Measurements from ENCODE around the gene KCNJ15.
A peak's percentile ranks its signal among the peaks of the same experiment; 100 is the strongest.

KCNJ15 gene

DNA sequence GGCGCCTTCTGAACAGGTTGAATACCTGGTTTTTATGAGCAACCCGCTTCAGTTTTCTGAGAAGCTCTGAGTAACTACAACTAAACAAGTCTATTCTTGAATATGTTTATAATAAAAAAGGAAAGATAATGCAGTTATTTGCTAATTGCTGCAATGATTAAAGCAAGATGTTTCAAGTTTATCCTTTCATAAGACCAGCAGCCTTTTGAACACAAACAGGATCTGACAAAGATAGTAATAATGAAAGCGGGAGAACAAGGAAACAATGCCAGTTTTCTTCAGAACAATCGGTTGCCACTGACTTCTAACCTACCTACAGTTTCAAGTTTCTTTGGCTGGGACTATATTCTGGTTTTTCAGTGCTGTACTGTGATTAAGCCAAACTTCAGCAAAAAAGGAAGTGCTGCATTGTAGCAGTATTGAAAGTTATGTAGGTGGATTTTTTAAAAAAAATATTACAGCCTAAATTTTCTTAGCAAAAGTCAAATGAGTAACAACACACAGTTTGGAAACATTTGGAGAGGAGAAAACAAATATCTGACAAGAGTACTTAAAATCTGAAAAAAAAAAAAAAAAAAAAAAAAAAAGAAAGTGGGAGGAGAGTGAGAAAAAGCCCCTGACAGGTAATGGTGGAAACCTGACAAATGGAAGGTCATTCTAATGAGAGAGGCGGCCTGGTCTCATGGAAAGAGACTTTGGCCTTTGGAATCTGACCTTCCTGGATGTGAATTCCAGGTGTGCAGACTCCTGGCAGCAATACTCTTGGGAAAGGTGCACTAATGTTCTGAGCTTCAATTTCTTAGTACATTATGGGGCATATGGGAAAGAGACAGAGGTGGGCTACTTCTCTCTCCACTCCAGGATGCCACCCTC, 11.4 kb downstream of the KCNJ15 start:
- no peak for DNase-seq (ENCODE audit: low read depth in 1 of 2, low spot score in 1 of 2)

DNA sequence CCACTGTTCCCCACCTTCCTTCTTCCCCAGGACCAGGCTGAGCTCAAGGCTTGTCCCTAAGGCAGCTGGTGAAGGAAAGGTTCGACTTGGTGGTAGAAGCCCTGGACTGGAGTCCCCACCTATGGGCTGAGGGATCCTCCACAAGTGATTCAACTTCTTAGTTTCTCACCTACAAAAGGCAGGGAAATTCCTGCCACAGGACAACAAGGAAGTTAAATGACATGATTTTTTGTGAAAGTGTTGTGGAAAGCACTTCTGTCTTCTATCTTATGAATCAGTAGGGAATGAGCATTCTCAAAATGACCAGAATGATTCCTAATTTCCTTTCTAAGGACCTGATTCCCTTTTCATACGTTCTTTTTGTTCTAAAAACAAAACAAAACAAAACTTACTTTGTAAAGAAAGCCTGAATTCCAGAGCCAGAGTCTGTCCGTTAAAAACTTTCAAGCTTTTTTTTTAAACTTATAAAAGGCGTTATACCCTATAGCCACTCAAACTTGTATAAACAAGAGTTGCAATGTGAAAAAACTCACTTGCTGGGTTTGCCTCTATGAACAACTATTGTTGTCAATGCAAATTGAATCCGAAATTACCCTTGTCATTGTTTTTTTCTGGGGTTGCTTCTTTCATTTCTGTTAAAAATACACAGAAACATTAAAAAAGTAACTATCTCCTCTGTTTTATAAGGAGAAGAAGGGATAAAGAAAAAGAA, 12.2 kb downstream of the KCNJ15 start:
- no peak for DNase-seq (ENCODE audit: low read depth in 1 of 2, low spot score in 1 of 2)

DNA sequence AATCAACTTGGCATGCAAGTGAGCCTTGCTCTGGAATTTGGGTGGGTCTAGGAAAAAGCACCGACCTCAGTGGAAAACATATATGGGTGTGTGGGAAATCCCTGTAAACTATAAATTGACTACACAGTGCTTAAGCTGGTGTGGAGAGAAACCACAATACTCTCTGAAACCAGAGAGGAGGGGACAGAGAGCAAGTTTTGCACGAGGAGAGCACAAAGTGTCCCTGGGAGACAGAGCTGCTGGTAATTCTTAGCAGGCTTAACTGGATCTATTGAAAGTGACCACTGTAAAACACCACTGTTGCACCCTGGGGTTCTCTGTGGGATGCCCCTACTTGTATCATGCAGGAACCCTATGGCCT, 12.8 kb downstream of the KCNJ15 start:
- no peak for DNase-seq (ENCODE audit: low read depth in 1 of 2, low spot score in 1 of 2)

DNA sequence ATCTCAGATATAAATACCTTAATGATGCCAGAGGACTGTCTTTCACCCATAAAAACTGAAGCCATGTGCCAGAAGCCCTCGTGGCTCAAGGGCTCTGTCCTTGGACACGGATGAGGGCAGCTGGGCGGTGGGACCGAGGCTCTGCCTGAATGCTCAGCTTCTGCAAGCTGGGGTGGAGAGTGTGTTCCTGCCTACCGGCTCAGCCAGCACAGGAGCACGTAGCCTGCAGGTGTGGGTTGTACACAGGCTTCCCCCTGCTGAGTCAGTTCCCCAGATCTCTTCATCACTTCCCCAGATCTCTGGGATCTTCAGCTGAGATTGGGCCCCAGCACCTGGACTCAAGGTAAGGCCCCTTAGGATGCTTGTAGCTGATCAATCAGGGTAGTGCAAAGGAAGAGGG, 15.4 kb downstream of the KCNJ15 start:
- no peak for DNase-seq (ENCODE audit: low read depth in 1 of 2, low spot score in 1 of 2)

DNA sequence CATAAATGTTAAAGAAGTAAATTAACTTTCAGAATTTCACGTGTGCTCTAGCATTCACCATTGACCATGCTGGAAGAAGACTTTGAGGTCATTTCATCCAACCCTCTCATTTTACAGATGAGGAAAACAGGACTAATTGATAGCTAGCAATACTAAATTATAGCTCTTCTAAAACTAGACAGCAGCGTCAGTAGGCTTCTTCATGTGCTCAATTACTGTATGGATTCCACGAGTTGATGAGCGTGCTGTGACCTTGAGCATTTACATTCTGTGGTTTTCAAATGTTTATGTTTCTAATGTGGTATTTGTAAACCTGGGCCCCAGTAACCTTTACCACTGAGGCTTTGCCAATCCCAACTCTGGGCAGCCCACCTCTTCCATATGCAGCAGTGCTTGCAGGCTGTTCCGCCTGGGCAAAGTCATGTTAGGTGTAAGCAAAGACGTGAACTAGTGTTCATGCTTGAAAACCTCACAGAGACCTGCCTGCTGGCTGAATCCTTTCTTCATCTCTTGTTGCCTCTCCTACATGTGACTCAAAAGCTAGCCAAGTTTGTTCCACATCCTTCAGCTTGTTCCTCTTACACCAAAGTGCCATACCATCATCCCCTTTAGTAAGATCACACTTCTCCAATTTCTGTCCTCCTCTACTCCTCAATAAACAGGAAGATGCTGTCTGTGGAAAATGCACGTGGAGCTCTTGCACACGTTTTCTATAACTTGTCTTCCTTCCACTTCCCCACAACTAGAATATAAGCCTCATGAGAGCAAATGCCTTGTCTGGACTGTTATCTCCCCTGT, 17.2 kb downstream of the KCNJ15 start:
- DNase-seq (ENCODE audit: low read depth in 1 of 2, low spot score in 1 of 2), result no peak

DNA sequence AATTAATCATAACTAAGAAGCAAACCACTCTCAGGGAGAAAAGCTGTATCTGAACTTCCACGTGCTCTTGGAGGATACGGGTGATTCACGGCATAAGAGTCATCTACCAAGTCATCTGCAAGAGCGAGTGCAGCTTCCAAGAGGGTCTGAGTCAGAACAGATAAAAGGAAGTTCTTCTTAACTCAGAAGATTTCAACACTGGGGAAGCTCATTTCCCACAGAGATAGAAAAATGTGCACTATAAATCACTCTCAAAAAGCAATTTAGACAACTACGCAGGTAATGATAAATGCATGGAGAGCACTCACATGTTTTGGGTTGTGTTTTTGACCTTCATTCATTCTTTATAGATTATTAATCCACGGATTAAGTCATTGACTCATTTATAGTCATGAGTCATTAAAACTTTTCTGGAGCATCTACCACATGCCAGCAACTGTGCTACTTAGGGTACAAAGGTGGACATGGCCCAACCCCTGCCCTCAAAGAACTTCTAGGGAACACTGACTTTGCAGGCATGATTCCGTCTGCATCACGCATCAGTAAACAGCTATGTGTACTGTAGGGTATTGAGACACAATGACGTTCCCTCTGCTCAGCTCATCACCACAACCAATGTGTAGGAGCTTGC, 20.8 kb downstream of the KCNJ15 start:
- peak in 1 of 2 donors; percentile 14 for DNase-seq (ENCODE audit: low read depth in 1 of 2, low spot score in 1 of 2)

DNA sequence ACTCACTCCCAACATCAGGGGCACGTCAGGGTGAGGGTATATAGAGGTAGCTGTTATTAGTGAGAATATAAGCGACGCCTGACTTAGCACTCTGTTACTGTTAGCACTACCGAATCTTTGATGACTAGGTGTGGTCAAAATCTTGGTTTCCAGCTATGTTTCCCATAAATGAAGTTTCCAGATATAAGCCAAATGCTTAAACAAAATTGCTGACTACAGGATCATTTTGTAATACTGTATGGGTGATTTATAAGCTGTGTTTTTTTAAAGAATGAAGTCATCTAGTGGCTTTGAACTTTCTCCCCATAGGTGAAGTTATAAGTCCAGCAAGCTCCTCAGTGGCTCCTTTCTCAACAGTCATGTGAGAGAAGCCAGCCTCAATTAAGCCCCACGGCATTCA, 23.7 kb downstream of the KCNJ15 start:
- DNase-seq (ENCODE audit: low read depth in 1 of 2, low spot score in 1 of 2), result no peak

DNA sequence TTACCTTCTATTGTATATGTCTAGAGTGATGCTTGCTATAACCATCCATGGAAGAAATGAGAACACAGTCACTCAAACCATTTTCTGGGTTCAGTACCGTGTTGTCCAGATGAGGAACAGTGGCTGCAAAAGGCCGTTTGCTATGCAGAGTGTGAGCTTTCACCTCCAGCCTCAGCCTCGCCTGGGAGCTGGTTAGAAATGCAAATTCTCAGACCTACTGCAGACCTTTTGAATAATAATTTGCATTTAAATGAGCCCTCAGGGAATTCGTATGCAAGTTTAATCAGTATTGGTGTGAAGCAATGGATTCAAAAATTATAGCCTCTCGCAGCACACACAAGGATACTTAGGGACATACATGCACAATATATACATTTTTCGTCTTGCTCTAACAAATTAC, 24.1 kb downstream of the KCNJ15 start:
- no peak for DNase-seq (ENCODE audit: low read depth in 1 of 2, low spot score in 1 of 2)

DNA sequence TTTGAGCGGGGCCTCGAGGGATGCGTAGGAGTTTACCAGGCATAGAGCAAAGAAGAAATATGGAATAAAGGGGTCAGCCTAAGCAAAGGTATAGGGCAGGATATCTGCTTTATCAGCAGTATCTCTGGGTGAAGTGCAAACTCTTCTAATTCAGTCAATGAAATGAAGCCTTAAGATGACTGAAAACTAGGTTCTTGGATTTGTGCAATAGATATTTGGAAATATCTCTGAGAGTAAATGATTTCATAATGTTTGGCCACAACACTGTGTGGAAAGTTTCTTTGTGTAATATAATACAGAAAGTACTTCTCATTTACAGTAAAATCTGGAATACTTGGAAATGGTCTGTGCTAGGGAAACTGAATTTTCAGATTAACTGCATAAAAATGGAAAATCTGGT, 26.1 kb downstream of the KCNJ15 start:
- DNase-seq (ENCODE audit: low read depth in 1 of 2, low spot score in 1 of 2), result no peak

DNA sequence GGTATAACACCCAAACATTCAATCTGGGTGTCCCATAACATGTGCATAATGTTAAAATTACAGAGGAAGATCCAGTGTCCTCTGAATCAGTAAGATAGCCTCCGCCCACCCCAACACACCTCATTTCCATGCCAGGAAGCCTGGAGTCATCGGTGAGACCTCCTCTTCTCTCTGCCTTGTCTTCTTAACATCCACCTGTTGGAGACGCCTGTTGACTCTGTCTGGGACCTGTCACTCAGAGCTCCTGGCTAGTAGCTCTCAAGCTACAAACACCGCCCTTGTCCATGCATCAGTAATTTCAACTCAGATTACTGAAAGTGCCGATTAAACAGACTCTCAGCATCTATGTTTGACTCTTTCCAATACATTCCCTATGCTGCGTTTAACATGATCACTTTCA, 27.4 kb downstream of the KCNJ15 start:
- no peak for DNase-seq (ENCODE audit: low read depth in 1 of 2, low spot score in 1 of 2)

DNA sequence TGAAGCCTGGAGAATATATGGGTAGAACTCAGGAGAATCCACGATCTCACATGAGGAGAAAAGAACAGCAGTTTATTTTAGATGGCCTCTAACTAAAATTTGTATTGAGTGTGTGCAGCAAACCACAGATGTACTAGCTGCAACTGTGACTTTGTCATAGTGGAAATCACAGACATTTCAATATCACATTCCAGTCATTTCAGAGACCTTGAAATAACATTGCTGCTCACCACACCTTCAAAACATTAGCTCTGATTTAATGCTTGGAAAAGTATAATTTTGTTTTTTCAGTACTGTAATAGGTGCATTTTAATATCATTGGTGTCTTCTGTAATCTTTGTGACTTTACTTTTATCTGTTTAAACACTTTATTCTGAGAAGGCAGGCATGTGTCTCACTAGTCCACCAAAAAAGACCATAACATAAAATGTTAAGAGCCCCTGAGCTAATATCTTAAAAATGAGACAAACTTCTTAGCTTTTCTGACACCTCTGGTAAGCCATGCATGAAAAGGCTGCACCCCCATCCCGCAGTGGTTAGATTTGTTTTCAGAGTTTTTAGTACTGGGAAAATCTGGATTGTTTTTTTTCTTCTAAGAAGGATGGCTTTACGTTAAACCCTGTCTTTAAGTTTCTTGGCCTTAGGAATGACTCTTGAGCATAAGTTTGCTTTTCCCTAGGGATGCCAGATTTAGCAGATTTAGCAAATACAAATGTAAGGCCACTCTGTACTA, 30.1 kb downstream of the KCNJ15 start:
- no peak for DNase-seq (ENCODE audit: low read depth in 1 of 2, low spot score in 1 of 2)

DNA sequence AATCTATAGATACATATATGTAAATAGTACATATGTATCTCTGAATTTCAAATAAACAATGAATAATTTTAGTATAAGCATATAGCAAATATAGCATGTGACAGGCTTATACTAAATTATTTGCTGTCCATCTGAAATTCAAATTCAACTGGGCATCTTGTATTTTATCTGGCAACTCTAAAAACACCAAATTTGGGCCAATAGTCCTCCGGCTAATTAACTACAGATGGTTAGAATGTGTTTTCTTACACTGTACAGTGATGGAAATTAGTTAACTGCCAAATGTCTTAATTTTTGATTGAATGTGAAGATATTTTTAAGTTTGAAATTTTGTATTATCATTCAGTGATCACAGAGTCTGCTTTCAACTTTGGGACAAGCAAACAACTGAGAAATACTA, 30.7 kb downstream of the KCNJ15 start:
- no peak for DNase-seq (ENCODE audit: low read depth in 1 of 2, low spot score in 1 of 2)

DNA sequence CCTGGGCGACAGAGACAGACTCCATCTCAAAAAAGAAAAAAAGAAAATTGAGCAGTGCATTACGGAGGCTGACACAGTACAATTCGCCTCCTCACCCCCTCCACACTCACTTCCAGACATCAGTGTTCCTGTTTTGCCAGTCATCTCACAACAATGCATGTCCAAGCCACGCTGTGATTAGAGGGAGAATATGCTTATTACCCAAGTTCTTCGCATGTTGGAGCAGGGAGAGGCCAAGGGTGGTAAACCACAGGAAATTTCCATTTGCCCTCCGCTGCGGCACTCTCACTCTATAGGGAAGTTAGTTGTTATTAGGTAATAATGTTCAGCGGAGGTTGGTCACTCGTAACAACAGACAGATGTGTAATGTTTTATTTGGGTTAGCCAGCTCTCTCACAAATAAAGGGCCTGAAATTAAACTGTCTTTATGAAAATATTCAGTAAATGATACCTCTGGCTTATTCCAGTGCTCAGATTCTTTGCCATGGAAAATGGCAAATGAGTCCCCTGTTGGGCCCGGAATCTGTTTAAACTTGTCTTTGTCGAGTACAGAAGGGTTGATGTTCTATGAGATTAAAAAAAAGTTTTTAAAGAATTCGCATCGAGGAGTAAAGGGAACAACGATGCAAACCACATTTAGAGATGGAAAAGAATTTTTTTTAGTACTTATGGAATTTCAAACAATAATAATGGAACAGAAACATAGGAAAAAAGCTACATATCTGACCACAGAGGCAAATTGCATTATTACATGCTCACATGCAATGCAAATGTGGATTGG, 33.1 kb downstream of the KCNJ15 start:
- DNase-seq (ENCODE audit: low read depth in 1 of 2, low spot score in 1 of 2), result no peak

DNA sequence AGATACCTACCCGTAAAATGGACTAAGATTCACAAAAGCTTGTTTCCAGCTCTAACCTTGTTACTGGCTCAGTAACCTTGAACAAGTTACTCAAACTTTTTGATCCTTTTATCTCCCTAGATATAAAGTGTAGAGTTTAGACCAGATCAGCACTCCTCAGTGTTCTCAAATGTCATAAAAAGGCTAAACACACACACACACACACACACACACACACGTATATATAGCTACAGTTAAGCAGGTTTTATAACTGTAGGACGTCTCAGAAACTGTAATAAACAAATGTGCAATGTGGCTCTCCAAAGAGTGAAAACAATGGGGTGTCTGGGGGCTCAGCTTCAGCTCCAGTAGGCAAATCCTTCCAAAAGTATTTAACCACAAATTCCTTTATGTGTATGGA, 34.0 kb downstream of the KCNJ15 start:
- DNase-seq (ENCODE audit: low read depth in 1 of 2, low spot score in 1 of 2), result no peak

DNA sequence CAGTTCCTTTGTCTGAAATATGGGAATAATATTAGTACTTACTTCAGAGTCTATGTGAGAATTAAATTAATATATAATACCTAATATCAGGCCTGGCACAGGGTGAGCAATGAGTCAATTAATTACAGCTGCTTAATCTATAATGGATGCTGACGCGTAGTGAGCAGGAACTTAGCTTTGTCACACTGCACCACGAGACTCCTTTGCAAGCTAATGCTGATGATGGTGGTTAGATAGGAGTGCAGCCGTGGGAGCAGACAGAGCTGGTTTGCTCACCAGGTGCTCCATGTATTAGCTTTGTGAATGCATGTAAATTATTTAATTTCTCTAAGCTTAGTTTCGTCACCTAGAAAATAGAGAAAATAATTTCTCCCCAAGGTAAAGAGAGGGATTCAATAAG, 35.1 kb downstream of the KCNJ15 start:
- no peak for DNase-seq (ENCODE audit: low read depth in 1 of 2, low spot score in 1 of 2)

DNA sequence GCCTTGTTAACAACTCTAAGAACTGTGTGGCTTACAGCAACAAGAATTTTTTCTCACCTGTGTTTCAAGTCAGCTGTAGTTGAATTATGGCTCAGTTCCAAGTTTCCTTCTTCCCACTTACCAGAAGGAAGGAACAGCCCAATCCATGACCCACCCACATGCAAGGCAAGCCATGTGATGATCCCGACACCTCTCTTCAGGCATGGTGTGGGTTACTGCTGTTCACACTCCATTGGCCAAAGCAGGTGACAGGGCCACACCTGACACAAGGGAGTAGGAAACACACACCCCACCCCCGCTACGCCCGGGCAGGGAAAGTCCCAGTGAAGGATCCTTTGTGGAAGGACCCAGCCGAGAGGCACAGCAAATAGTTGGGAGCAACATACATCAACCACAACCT, 36.3 kb downstream of the KCNJ15 start:
- no peak for DNase-seq (ENCODE audit: low read depth in 1 of 2, low spot score in 1 of 2)

DNA sequence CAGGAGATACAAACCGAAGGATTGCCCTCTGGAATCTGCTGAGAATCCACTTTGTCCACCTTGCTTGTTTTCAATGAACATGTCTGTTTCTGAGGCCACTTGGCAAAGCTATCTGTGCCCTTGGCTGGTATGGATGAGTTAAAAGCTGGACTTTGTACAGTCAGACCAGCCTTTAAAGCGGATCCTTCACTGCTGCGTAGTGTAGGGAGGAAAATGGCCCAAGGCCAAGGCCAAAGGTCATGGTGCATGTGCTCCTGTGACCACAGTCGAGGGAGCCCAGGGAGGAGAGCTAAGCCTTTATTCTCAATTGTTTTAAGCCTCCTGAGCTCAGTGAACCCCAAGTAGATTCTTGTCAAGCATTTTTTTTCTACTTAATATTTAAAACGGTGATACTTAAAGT, 37.0 kb downstream of the KCNJ15 start:
- DNase-seq (ENCODE audit: low read depth in 1 of 2, low spot score in 1 of 2), result no peak

DNA sequence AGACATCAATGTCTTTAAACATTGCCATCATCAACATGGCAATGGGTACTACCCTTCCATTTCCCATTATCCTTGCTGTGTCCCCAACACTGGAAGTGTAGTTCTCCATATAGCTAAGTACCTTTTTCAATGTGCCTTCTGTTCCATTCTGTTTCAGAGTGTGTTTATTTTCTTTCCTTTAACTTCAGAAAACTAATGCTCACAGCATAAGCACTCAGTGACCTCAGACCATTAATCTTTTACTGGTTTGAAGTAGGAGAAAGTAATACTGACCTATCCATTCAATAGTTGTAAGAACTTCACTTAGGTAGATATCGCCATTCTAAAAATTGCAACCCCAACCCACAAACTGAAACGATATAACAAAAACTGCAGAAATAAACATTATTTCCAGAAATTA, 37.8 kb downstream of the KCNJ15 start:
- DNase-seq (ENCODE audit: low read depth in 1 of 2, low spot score in 1 of 2), result no peak

DNA sequence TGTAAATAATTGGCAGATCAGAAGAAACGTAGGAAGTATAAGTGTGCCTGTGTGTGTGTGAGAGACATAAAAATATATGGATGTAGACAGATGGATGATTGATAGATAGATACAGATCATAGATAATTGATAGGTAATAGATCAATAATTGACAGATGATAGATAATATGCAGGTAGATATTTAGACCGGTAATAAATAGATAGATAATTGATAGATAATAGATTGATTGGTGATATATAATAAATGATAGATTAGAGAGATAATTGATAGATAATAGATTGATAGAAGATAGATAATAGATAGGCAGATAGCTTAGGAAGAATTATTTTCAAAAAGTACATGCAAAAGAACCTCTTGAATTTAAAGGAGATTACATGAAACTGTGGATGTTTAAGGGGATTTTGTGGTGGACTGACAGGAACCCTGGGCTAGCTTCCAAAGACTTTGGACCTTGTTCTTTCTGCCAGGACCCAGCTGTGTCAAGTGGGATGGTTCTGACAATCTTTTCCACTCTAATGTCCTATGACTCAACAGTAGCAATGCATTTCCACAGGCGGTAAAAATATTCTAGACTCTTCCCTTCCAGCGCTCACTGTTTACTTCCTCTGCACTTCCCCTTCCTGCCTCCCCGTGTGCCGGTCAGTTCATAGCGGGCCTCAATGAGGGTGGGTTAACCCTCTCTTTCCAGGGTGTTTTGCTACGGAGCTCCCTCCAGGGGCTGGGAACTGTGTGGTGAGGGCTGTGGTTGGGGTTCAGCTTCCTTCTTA, 39.4 kb downstream of the KCNJ15 start:
- DNase-seq (ENCODE audit: low read depth in 1 of 2, low spot score in 1 of 2), result no peak

Measured in activated CD4-positive, alpha-beta T cell treated with anti-CD3 and anti-CD28 coated beads, Interleukin-2, amount 50 U/mL, for 24 hours (primary cell).